SH-SY5Y (cell line): Measurements from ENCODE around the gene P2RX4.

ENCODE experiments used
- GATA2 ChIP-seq: IDR thresholded peaks from 2 replicates; pipeline ENCODE4 v1.6.1; 2011; ENCODE audit warnings: mild to moderate bottlenecking, low read depth, low read length
- GATA3 ChIP-seq: IDR thresholded peaks from 2 replicates; pipeline ENCODE4 v1.6.1; 2011; ENCODE audit warnings: low read depth, mild to moderate bottlenecking, low read length, moderate library complexity

DNA sequence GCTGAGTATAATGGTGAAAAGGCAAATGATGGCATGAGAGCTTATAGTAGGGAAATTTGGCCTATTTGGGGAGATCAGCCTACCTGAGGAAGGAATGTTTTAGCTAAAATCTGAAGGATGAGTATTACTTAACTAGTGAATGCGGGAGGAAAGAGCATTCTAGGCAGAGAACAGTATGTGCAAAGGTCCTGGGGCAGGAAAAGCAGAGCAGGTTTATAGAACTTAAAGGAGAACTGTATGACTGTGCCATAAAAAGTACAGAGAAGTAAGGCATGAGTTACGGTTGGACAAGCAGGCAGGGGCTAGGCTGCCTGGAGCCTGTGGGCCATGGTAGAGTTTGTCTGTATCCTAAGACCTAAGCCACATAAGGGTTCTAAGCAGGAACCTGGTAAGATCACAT is 21.7 kb upstream of the P2RX4 start:
- TF ChIP-seq GATA3, result no peak
- no peak for TF ChIP-seq GATA2
